GM08714 (cell line): Measurements from ENCODE around the gene RWDD3.
A peak's percentile ranks its signal among the peaks of the same experiment; 100 is the strongest.

Experiments used
- H3K4me3 ChIP-seq: fragments of 200-500 bp; sonication (Bioruptor generic); 2 replicates; pipeline ENCODE4 v1.5.1; 2014; ENCODE audit warnings: mild to moderate bottlenecking, low read length, inconsistent platforms
- ZNF274 ChIP-seq: IDR thresholded peaks from 2 replicates; pipeline ENCODE4 v1.6.1; 2012; ENCODE audit warnings: mild to moderate bottlenecking, low read depth, low read length

RWDD3 gene

GRCh38 chr1:95233737-95234500, at the start of gene RWDD3:
Gene RWDD3, plus strand, starts transcription at chr1:95234210. Its CDS starts 21 bp downstream, at chr1:95234231.
- TF ChIP-seq ZNF274: no peak
- peak within 1 kb of the TSS; percentile 91 for H3K4me3 ChIP-seq

- H3K4me3 ChIP-seq: no peak overlapping the region
- TF ChIP-seq ZNF274: no peak
These were observed 47.9 kb upstream of the RWDD3 start for GRCh38 chr1:95186149-95186548.

DNA sequence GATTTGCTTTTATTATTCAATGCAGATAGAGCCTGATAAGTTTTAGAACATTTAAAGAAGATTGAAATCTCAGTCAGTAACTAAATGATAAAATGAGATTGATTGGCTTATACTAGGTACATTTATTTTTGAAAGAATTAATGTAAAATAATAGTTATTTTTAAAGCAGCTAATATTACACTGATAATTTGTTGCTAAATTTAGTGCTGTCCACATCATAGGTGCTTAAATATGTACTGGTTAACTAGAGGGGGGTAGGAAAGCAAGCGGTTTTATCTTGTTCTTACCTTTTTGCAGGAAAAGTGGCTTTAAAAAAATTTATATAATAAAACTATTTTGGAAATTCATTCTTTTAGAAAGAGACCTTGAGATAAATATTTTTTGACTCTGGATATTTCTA, 40.4 kb upstream of the RWDD3 start:
- H3K4me3 ChIP-seq: no peak overlapping the region
- TF ChIP-seq ZNF274: no peak

DNA sequence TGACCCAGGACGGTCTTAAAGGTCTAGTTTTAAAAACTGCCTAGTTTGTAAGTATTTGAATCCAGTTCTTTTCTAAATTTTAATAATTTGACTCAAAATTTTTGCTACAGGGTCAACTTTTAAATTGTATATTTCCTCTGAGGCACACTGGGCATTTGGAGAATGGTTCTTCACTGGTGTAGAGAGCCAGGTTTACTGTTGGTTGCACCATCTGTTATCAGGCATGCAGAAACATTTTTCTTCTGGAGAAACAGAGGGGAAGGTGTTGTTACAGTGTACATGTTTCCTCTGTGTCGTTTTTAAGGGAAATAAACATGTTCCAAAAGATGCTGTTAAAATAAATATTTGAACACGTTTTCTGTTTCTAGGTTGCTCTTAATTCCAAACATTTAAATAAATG, 39.0 kb upstream of the RWDD3 start:
- TF ChIP-seq ZNF274: no peak
- H3K4me3 ChIP-seq: no peak overlapping the region

GRCh38 chr1:95196017-95196416, 38.0 kb upstream of the RWDD3 start:
- no peak overlapping the region for H3K4me3 ChIP-seq
- no peak for TF ChIP-seq ZNF274

DNA sequence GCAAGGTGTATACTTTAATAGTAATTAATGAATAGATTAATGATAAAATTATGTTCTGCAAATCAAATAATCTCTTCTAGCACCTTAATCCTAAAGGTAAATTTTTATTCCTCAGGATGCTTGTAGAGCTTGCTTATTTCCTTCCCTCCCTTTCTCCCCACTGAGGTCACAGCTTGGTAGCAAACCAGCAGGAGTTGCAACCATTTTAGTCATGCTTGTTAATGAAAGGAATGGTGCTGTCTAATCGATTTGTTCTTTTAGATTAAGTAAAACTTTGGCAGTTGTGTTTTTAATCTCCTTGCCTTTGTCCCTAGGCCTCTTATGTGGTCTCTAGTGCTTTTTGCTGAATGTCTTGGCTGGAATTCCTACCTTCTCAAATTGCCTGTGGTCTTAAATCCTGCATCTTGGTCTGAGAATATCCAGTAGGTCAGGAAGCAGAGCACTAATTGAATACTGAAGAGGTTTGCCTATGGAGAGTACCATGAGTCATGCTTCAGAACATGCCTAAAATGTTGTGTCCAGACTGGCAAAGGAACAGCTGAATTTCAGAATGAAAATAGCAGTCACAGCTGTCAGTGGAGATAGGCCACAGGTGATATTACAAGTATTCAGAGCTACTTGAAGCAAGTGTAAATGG, 36.3 kb upstream of the RWDD3 start:
- TF ChIP-seq ZNF274: no peak

DNA sequence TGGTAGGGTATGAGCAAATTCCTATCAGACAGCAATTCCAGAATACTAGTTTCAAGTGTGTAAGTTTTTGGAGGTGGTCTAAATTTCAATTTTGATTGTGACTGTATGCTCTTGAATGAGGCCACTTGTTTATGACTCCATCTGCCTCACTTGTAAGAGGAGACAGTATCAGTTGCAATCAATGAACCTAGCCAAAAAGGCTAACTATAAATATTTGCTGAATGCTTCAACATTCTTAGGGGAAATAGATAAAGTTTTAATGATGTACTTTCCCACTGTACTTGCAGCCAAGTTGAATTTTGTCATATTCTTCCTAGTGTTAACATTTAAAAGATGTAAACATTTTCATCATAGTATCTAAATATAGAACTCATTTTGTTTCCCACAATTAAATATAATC, 32.1 kb upstream of the RWDD3 start:
- no peak overlapping the region for H3K4me3 ChIP-seq
- TF ChIP-seq ZNF274: no peak

More for the DNA sequence above, 36.3 kb upstream of the RWDD3 start:
- H3K4me3 ChIP-seq: no peak overlapping the region

DNA sequence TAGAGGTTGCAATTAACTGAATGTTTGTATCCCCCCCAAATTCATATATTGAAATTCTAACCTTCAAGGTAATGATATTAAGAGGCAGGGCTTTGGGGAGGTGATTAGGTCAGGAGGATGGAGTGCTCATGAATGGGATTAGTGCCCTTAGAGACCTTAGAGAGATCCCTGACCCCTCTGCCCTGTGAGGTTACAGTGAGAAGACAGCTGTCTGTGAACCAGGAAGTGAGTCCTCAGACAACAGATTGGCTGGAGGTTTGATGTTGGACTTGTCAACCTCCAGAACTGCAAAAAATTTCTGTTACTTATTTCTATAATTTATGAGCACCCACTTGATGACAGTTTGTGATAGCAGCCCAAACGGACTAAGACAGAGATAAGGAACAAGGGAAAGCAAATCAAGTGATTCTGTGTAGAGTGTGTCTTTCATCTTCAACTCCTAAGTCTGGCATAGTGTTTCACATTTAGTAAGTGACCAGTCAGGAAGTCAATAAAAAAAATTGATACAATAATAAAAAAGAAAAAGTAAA, 30.0 kb upstream of the RWDD3 start:
- no peak for TF ChIP-seq ZNF274
- H3K4me3 ChIP-seq: no peak overlapping the region

DNA sequence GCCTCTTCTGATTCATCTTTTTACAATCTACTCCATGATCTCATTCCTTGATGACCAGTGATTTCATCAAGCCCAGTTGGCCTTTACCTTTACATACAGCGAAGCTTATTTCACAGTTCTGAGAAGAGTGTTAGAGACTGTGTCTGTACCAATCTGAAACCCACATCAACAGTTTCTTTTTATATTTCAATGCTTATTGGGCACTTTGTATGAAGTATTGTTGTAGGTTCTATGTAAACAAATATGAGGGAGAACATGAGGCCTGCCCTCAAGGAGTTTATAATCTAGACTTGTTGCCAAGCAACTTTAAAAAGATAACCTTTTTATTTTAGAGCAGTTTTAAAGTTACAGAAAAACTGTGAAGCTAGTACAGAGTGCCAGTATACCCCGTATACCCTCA, 27.5 kb upstream of the RWDD3 start:
- no peak overlapping the region for H3K4me3 ChIP-seq
- no peak for TF ChIP-seq ZNF274

DNA sequence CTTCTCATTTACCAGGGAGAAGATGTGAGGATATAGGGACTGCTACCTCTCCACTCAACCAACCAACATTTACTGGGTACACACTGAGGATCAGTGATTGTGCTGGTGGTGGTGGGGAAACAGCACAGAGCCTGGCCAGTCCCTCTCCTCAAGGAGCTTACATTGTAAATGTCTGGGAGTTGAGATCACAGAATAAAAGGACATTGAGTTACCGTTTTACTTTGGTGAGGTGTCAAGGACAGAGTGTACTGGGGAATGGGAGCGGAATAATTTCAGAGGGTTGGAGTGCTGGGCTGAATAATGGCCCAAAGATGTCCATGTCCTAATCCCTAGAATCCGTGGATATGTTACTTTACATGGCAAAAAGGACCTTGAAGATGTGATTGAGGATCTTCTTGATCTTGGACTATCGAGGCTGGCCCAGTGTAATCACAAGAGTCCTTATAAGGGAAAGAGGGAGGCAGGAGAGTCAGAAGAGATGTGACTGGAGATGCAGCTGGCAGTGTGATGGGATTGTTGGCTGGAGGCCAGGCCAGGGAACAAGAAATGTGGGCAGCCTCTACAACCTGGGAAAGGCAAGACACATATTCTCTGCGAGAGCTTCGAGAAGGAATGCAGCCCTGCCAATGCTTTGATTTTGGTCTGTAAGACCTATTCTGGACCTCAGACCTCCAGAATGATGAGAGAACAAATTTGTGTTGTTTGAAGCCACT, 26.6 kb upstream of the RWDD3 start:
- TF ChIP-seq ZNF274: no peak
- H3K4me3 ChIP-seq: no peak overlapping the region

DNA sequence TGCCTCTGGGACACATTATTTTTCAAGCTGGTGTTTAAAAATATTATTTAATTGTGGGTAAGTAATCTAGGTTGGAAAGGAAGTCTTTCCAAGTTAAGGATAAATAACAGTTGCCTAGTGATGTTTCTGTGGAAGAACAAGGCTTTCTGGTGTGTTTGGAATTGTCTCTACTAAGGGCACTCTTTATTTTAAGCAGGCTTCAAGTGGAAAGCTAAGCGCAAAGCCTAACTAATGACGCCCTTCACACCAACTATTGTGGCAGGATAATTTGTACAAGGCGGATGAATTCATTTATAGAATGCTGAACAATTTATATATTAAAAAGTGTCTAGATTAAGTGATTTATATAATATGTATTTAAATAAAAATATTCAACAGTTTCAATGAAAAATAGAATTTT, 25.1 kb upstream of the RWDD3 start:
- H3K4me3 ChIP-seq: no peak overlapping the region
- TF ChIP-seq ZNF274: no peak

GRCh38 chr1:95209291-95209690, 24.7 kb upstream of the RWDD3 start:
- no peak for TF ChIP-seq ZNF274
- no peak overlapping the region for H3K4me3 ChIP-seq

DNA sequence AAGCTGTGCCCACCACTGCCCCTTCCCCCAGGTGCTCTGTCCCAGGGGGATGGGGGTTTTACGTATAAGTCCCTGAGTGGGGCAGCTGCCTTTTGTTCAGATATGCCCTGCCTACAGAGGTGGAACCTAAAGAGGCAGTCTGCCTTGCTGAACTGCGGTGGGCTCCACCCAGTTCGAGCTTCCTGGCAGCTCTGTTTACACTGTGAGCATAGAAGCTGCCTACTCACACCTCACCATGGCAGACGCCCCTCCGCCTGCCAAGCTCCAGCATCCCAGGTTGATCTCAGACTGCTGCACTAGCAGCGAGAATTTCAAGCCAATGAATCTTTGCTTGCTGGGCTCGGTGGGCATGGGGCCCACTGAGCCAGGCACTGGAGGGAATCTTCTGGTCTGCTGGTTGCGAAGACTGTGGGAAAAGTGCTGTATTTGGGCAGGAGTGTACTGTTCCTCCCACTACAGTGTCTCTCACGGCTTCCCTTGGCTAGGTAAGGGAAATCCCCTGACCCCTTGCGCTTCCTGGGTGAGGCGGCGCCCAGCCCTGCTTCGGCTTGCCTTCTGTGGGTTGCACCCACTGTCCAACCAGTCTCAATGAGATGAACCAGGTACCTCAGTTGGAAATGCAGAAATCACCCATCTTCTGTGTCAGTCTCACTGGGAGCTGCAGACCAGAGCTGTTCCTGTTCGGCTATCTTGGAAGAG, 17.6 kb upstream of the RWDD3 start:
- TF ChIP-seq ZNF274: no peak
- no peak overlapping the region for H3K4me3 ChIP-seq

DNA sequence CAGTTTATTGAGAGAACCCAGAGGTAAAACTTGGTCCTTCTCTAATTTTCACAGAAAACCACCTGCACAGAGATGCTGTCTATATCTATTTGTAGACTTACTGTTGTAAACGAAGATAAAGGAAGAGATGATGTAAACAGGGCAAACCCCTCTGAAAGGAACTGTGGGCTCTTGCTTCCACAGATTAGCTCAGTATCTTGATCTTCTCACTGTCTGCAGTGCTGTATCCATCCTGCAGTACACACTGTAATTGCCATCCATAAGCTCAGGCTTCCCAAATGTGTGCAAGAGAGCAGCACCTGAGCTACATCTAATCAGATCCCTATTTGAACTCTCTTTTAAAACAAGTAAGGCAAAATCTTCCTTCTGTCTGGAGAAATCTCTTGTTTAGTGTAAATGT, 16.6 kb upstream of the RWDD3 start:
- H3K4me3 ChIP-seq: no peak overlapping the region
- no peak for TF ChIP-seq ZNF274
